Activated gamma-delta T cell treated with Interleukin-2 at 50 U/mL for 16 hours (primary cell): Measurements from ENCODE around the gene THUMPD2.
"Not testable (repeated sequence)": the region's sequence is repeated elsewhere in the genome, so short reads cannot be mapped to it uniquely, and the experiment has no call there.

ENCODE experiments used
- DNase-seq: peaks from one replicate; pipeline ENCODE4 v3.0.0-alpha.2; 2020

Gene THUMPD2, protein sequence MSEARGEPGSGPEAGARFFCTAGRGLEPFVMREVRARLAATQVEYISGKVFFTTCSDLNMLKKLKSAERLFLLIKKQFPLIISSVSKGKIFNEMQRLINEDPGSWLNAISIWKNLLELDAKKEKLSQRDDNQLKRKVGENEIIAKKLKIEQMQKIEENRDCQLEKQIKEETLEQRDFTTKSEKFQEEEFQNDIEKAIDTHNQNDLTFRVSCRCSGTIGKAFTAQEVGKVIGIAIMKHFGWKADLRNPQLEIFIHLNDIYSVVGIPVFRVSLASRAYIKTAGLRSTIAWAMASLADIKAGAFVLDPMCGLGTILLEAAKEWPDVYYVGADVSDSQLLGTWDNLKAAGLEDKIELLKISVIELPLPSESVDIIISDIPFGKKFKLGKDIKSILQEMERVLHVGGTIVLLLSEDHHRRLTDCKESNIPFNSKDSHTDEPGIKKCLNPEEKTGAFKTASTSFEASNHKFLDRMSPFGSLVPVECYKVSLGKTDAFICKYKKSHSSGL

GRCh38 chr2:39778775-39779340 lies at the start of gene THUMPD2:
THUMPD2 (minus strand) TSS chr2:39779258; CDS start chr2:39779239, 19 bp downstream.
- peak; percentile 38 for DNase-seq

DNA sequence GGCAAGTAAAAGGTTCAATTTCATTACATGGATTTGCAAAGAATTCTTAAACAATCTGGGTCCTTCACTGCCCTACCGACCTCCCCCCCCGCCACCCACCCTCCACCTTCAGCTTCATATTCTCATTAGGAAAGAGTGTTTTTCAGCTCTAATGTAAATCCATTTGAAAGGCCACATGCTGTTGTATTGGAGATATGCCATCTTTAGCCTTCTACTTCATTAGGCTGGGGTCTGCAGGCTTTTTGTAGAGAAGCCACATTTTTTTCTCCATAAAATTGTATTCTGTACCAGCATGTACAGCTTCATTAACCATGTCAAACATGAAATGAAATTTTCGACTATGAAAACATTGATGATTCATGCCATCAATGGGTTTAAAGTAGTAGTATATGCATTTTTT lies 42.8 kb upstream of the THUMPD2 start:
- DNase-seq: no peak

DNA sequence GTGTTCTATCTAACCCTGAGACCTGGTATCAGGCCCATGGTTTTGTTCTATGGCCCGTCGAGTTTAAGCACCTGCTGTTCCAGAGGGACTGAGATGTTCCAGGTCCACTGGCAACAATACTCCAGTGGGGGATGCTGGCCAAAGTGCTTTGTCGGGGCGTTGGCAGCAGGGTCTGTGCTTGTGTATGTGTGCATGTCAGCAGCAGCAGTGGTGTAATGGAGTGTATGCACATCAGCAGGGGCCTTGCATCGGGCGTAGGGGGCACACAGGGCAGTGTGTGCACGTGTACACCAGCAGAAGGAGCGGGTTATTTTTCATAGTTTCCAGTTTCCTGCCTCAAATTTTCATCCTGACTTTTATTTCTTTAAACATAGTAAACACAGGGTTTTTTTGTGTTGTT lies 37.8 kb upstream of the THUMPD2 start:
- no peak for DNase-seq

- no peak for DNase-seq
Measured at GRCh38 chr2:39816428-39816827, 37.4 kb upstream of the THUMPD2 start.

- DNase-seq: no peak
Measured at GRCh38 chr2:39805936-39806608, 27.0 kb upstream of the THUMPD2 start.

DNA sequence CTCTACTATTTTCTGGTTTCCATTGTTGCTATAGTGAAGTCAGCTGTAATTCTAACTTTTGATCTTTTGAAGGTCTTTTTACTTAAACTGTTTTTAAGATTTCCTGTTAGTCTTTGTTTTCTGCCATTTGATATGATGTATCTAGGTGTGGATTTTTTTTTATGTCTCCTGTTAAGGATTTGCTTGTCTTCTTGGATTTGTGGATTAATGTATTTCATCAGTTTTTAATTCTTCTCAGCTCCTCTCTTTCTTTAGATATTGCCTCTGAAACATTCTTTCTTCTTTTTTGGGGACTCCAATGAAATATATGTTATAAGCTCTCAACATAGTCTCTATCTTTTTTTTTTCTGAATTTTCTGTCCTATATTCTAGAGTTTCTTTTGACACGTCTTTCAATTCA lies 24.8 kb upstream of the THUMPD2 start:
- no peak for DNase-seq

DNA sequence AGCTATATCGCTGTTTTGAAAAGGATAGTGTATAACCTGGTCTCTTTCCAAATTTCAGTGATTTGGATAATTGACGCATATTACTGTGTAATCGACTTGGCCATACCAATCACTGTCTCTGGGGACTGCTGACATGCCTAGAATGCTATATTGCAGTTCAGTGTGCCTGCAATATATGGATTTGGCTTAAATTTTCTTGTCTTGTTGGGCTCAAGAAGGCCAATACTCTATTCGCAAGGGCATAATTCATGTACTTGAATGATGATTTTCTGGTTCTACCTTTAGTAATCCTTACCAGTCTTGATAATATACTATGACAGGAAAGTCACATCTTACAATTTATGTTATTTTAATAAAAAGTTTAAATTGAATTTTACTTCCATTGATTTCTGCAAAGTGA lies 21.7 kb upstream of the THUMPD2 start:
- no peak for DNase-seq

- DNase-seq: no peak
Measured at GRCh38 chr2:39796134-39796533, 17.1 kb upstream of the THUMPD2 start.

- not testable (repeated sequence) for DNase-seq
Measured at GRCh38 chr2:39790216-39790818, 11.3 kb upstream of the THUMPD2 start.

DNA sequence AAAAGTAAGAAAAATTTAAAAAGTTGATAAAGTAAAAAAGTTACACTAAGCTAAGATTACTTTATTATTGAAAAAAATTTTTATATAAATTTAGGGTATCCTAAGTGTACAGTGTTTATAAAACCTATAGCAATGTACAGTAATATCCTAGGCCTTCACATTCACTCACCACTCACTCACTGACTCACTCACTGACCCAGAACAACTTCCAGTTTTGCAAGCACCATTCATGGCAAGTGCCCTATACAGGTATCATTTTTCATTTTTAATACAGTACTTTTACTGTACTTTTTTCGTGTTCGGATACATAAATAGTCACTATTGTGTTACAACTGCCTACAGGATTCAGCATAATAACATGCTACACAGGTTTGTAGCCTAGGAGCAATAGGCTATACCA lies 8.9 kb upstream of the THUMPD2 start:
- no peak for DNase-seq

- no peak for DNase-seq
Measured at GRCh38 chr2:39786761-39787522, 7.9 kb upstream of the THUMPD2 start.

GRCh38 chr2:39782591-39782990 lies 3.5 kb upstream of the THUMPD2 start:
- DNase-seq: no peak

DNA sequence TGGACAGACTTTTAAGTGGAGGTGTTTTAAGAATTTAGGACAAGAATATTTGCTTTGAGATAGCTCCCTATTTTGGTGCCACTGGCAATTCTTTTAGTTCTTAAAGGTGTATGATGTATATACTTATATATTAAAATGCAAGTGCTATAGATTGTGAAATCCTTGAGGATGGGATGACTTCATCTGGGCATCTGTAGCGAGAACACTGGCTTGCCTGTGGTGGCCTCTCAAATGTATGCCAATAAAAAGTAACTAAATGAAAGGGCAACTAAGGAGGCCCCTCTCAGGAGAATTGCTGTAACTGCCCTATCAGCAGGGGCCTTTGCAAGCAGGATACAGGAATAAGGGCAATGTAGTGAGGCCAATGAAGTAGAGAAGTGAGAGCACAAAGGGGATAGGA lies 2.6 kb upstream of the THUMPD2 start:
- DNase-seq: no peak

GRCh38 chr2:39780825-39781600 lies 2.0 kb upstream of the THUMPD2 start:
- DNase-seq: no peak

- DNase-seq: no peak
Measured at GRCh38 chr2:39779927-39780326, 869 bp upstream of the THUMPD2 start.

DNA sequence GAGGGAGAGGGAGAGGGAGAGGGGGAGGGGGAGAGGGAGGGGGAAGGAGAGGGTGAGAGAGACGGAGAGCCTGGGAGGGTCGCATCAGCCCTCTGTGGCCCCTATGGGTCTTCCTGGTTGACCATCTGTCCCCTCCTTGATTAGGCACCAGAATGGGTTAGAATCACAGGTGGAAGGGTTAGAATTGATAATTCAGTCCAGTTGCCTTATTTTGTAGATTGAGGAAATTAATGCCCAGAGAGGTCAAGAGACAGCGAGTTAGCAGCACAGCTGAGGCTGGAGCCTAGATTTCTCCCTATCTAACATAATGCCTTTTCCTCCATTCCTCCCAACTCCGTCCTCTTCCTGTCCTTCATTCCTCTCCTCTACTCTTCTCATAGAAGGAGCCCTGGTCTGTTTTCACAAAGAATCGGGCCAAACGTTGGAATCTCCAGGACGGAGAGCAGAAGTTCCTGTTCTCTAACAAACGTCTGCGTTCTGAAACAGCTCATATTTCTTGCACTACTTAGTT lies 338 bp upstream of the THUMPD2 start:
- no peak for DNase-seq

GRCh38 chr2:39778233-39778632 lies 825 bp downstream of the THUMPD2 start:
- DNase-seq: no peak

DNA sequence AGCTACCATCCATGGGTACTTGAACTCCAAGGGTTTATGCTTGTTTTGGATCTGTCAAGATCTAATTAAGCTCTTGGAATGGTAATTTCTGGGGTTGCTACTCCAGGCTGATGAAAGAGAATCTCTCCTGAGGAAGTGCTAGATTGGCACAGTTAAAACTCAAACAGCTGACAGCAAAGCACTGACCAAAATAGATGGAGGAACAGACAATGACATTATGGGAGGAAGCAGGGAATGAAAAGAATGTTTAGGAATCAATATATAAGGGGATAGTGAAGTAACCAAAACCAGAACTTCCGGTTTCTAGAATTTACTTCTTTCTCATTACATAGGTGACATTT lies 6.3 kb downstream of the THUMPD2 start:
- DNase-seq: no peak

- DNase-seq: no peak
Measured at GRCh38 chr2:39772086-39772811, 6.8 kb downstream of the THUMPD2 start.

DNA sequence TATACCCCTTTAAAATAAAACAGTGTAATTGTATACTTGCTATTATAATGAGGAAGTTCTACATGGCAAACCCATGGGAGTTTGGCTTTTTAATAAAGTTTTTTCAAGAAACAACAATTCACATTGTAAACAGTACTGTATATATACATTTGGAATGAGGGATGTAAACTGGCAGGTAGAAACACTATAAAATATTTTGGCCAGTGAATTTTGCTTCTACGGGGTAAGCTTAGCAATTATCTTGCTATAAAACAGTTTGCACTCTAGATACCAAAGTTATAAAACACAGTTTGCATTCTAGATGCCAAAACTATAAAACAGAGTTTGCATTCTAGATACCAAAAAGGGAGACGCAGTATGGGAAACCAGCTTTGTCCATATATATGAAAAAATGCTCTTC lies 16.6 kb downstream of the THUMPD2 start:
- no peak for DNase-seq

DNA sequence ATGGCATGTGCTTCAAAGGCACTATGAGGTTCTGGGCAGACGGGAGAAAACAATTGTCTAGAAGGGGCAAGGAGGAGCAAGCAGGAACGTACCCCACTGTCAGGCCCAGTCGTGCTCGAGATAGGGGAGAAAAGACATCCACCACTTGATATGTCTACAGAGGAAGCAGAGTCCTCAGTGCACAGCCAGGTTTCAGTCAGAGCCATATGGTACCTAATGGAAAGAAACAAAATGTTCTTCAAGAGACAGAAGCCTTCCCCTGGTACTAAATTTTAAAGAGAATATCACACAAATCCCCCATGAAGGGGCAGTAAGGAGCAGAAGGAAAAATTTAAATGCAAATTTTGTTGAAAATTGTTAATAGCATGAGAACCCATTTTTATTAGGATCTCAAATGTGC lies 21.9 kb downstream of the THUMPD2 start:
- no peak for DNase-seq
